Measurements from ENCODE around the gene NLRP3.
"Not testable (repeated sequence)": the region's sequence is repeated elsewhere in the genome, so short reads cannot be mapped to it uniquely, and the experiment has no call there.

The NLRP3 gene

GRCh38 chr1:247440001-247440620 lies 24.1 kb downstream of the NLRP3 start:
- DNase-seq, result no peak

- DNase-seq, result no peak
Measured at GRCh38 chr1:247441606-247442005, 25.6 kb downstream of the NLRP3 start.

DNA sequence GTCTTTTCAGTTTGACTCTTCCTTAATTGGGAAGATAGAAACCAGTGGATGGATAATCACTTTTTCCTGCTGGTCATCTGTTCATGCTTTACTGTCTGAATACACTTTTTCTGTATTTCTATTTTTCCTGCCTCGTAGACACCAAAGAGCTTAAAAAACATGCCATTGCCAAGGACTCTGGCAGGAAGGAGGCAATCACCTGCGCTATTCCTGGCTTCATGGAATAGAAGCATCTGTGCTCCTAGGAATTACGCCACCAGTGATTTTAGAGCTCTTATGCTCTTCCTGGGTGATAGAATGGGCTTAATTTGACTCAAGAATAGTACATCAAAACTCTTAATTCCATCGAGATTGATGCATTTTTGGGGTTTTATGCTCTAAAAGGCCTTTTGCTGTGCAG lies 26.2 kb downstream of the NLRP3 start:
- DNase-seq, result no peak

GRCh38 chr1:247443641-247444040 lies 27.7 kb downstream of the NLRP3 start:
- DNase-seq, result no peak

- no peak for DNase-seq
Measured at GRCh38 chr1:247444571-247444970, 28.6 kb downstream of the NLRP3 start.

GRCh38 chr1:247445526-247446356 lies 29.8 kb downstream of the NLRP3 start:
- DNase-seq, result no peak

DNA sequence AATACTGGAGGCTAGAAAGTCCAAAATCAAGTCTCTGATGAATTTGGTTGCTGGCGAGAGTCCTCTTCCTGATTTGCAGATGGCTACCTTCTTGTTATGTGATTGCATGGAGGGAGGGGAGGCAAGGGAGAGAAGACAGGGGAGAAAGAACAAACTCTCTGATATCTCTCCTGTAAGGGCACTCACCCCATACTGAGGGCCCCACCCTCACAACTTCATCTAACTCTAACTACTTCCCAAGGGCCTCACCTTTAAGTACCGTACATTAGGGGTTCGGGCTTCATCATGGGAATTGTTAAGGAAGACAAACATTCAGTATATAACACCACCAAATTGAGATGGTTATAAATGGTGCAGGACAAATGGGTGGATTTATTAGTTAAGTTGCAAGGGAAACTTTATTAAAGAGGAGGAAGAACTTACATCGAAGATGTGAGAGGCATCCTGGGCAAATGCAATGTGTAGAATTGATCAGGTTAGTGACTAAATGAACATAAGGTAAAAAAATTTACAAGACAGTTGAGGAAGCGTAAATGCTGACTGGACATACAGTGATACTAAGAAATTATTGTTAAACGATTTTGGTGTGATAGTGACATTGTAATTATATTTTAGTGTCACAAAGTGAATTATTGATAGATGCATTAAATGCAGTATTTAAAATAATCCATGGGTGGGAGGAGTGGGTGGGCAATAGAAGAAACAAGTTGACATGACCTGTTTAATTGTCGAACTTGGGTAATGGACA lies 31.4 kb downstream of the NLRP3 start:
- no peak for DNase-seq

DNA sequence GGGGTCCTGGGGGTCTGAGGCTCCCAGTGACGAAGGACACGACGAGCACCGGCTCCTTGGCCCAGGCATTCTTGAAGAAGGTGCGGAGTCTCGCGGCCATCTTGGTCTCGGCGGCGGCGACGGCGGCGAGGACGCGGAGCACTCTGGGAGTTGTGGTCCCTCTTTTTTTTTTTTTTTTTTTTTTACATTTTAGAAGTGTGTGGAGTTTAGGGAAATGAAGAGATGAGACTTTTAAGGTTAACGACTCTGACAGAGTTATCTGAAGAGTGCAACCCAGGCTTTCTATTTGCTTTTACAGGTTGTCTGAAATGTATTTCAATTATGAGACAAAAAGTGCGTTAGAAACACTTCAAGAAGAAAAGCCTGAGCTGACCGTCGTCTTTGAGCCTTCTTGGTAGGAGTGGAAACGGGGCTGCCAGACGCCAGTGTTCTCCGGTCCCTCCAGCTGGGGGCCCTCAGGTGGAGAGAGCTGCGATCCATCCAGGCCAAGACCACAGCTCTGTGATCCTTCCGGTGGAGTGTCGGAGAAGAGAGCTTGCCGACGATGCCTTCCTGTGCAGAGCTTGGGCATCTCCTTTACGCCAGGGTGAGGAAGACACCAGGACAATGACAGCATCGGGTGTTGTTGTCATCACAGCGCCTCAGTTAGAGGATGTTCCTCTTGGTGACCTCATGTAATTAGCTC lies 32.3 kb downstream of the NLRP3 start:
- peak; percentile 15 for DNase-seq

GRCh38 chr1:247451388-247452010 lies 35.5 kb downstream of the NLRP3 start:
- no peak for DNase-seq

DNA sequence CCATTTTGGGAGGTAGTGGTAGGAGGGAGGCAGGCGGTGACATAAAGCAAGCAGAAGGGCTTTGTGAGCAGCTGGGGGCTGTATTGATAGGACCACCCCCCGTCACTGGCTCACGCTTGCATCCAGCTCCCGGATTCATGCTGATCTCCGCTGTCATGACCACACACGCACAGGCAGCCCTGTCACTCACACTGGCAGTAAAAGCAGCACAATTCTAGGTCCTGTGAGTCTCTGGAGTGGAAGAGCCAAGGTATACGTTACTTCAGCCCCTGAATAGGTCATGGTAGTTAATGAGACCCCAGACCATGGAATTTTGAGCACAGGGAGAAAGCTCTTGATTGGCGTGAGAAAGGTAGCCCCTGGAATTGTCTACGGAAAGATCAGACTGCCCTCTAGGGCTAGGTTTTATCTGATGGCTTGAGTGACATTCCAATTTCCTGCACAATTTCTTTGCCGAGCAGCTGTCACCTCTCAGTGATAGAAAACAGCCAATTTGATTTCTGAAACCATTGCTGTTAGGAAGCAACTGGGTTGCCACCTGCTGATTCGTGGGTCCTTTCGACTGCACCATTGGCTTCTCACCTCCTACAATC lies 36.6 kb downstream of the NLRP3 start:
- no peak for DNase-seq

DNA sequence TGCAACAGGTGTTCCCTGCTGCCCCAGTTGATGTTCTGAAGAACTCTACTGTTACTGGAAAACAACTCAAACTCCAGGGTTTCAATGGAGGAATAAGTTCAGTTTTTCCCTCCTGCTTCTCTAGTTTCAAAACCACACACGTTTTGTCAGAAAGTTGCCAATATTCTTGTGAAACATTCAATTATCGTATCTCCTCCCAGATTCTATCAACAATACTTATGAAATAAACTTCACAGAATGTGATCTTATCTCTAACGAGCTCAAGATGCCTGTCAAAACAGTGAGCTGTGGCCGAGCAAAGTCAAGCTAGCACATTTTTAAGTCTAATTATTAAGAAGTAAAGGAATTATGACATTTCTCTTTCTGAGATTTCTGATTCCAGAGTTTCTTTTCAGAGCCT lies 37.3 kb downstream of the NLRP3 start:
- no peak for DNase-seq

DNA sequence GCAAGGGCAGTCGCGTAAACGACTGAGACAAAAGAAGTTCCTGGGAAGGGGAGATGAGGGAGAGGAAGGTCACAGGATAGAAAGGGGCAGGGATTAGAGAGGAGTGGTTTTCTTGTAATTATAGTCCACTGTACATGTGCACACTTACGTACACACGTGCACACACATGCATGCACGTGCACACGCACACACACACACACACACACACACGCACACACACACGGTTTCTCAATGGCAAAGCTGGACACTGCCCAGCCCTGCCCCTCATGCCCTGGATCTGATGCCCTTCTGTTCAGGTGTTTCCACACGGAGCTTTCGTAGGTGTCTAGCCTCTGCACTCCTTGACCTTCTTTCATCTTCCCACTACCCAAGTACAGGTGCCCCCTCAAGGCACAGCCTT lies 38.0 kb downstream of the NLRP3 start:
- DNase-seq, result no peak

DNA sequence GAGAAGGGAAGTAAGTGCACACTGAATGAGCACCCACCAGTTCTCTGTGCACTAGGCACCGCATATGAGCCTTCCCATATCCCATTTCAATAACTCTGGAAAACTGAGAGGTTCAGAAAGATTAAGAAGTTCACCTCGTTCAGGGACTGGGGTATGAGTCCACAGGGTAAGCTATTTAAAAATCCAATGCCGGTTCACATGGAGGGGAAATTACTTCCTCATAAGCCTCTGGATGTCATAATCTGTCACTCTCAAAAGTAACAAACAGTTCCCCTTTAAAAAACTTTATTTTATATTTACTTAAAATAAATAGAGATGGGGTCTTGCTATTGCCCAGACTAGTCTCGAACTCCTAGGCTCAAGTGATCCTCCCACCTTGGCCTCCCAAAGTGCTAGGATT lies 40.0 kb downstream of the NLRP3 start:
- no peak for DNase-seq

DNA sequence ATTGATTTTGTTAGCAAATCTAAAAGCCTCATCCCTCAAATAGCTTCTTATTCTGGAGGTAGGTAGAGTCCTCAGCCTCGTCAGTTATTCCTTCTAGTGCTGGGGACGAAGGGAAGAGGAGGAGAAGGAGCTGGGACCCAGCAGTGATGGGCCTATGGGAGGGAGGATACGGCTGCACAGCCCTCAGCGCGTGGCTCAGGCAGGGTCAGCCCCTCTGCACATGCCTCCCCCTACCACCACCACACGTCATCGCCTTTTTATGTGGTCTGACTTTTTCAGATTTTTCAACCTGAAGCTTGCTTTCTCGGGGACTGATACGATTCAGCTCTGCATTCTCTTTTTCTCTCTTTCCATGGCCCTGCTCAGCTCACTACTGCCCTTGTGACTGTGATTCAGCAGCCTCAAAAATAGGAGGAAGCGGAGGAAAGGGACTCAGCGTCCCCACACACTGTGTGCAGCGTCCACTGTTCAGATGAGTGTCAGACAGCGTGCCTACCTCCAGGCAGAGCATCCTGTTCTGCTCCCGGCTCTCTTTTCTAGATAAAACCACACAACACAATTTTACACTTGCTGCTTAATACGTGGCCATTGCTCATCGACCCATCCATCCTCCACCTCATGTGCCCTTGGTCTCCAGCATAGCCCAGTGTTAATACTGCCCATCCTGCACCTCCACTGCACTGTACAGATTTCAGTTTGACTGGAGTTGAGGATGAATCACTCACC lies 41.1 kb downstream of the NLRP3 start:
- no peak for DNase-seq

- no peak for DNase-seq
Measured at GRCh38 chr1:247459507-247459906, 43.5 kb downstream of the NLRP3 start.

- no peak for DNase-seq
Measured at GRCh38 chr1:247465796-247466195, 49.8 kb downstream of the NLRP3 start.

DNA sequence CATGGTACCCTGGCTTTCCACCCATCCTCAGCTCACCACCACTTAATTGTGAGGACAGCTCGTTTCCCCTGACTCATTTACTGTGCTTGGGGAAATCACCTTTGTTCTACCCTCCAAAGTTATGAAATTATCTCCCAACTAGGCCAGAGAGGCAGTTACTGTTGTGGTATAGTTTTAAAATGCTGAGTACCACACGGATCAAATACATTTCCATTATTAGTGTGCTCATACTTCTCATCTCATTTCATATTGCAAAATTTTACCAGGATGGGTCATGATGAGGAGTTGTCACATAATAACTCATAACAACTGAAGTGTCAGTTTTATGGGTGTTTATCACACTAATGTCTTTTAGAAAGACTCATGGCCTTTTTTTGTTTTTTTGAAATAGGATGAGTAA lies 51.2 kb downstream of the NLRP3 start:
- no peak for DNase-seq

GRCh38 chr1:247468481-247469140 lies 52.6 kb downstream of the NLRP3 start:
- no peak for DNase-seq

DNA sequence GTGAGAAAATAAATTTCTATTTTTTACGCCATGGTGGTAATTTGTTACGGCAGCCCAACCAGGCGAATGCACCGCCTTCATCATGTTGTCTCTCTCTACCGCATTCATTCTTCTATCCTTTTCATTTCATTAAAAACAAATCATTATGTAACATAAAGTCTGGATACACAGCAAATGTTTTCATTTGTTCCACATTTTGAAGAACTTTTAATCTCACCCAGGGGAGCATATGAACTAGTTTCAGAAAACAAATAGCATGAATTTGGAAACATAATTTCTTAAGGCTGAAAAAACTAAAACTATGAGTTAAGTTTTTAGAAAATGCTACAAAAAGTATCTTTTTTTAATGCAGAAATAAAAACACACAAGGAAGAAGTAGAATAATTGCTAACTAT lies 53.2 kb downstream of the NLRP3 start:
- no peak for DNase-seq

GRCh38 chr1:247470942-247471429 lies 55.0 kb downstream of the NLRP3 start:
- not testable (repeated sequence) for DNase-seq

DNA sequence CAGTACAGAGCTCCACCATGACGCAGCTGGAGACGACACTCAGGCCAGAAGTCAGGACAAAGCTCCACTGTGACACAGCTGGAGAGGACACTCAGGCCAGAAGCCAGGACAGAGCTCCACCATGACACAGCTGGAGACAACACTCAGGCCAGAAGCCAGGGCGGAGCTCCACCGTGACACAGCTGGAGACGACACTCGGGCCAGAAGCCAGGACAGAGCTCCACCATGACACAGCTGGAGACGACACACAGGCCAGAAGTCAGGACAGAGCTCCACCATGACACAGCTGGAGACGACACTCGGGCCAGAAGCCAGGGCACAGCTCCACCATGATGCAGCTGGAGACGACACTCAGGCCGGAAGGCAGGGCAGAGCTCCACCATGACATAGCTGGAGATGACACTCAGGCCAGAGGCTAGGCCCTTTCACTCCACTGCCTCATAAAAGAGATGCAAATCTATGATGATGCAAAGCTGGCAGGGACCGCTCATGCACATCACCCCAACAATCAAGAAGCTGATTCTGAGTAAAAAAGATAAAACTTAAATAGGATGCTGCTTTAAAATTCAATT lies 55.6 kb downstream of the NLRP3 start:
- DNase-seq, result no peak
